RWPE1 (cell line): ENCODE data around the gene ABCA1.

Source experiments
- CTCF ChIA-PET: fragments of 350-600 bp; sonication (Branson Sonifier 250); formaldehyde crosslinking; extraction: SDS; loops from one replicate; lab custom pipeline; 2021; lab: Yijun Ruan, JAX
- POLR2A ChIA-PET: fragments of 400-600 bp; formaldehyde crosslinking; extraction: SDS; loops from one replicate; lab custom pipeline; 2020; ENCODE audit warnings: antibody characterized with exemption; ENCODE audit not compliant: low non-redundant PET; lab: Yijun Ruan, JAX
- DNase-seq: peaks from one replicate; pipeline ENCODE4 v3.0.0; 2012; ENCODE audit warnings: low spot score
- H3K27ac ChIP-seq: fragments of 450-650 bp; 2 replicates; pipeline ENCODE4 v1.5.1; 2017
- CTCF ChIP-seq: fragments of 450-650 bp; conservative IDR thresholded peaks from 2 replicates; pipeline ENCODE4 v1.5.1; 2017; ENCODE audit warnings: low read depth, mild to moderate bottlenecking

ABCA1 gene

GRCh38 chr9:104738452-104738851 lies 189.5 kb downstream of the ABCA1 start:
- H3K27ac ChIP-seq = no peak overlapping the region
- no peak for DNase-seq
- ChIA-PET POLR2A (no interaction called here), CTCF (no interaction called here)
- TF ChIP-seq CTCF = no peak
